ENCODE measurements around the gene BORCS5. TPM values are rescaled to one million over a fixed set of nuclear protein-coding genes. Genes with fewer than 3 reads are reported as not detected.

BORCS5 gene
- total and polyA plus RNA-seq, 12 donors = 3.6 to 30.1 (median 10.6) TPM

- H3K27me3 ChIP-seq = no peaks in the 10 kb centered on the region
- no peaks in the 10 kb centered on the region for H3K9me3 ChIP-seq (replicated peaks in 1 of 3)
- 90 to 96% (median 93%) methylated on average over 4 of the region's 4 CpGs for WGBS, 4 donors
- peaks cover 0 to 24% of the 10 kb centered on the region in 2 donors for H3K36me3 ChIP-seq (replicated peaks in 1 of 2)
- no peaks in the 10 kb centered on the region for H3K4me1 ChIP-seq (replicated peaks in 1 of 2)
- H3K27ac ChIP-seq = no peak overlapping the region
- H3K4me3 ChIP-seq = no peak overlapping the region
- intact Hi-C loops (cut with DNase I) = no loop called here
- no peak for DNase-seq
- no peak for TF ChIP-seq CTCF (IDR thresholded peaks at IDR 0.05)
- TF ChIP-seq POLR2A (IDR thresholded peaks at IDR 0.05) = no peak
These were observed 116.3 kb downstream of the BORCS5 start for GRCh38 chr12:12473223-12473622.

GRCh38 chr12:12474471-12474928, 117.6 kb downstream of the BORCS5 start:
- H3K27me3 ChIP-seq = no peaks in the 10 kb centered on the region
- no peaks in the 10 kb centered on the region for H3K9me3 ChIP-seq (replicated peaks in 1 of 3)
- H3K4me1 ChIP-seq (replicated peaks in 1 of 2) = no peaks in the 10 kb centered on the region
- 82 to 87% (median 84%) methylated on average over 4 to 8 of the region's 8 CpGs for WGBS, 4 donors
- no peak overlapping the region for H3K4me3 ChIP-seq
- H3K27ac ChIP-seq = peak overlapping the region in 2 of 5 donors; percentile 9 to 64
- intact Hi-C loops (cut with DNase I) = no loop called here
- H3K36me3 ChIP-seq (replicated peaks in 1 of 2) = peaks cover 0 to 32% of the 10 kb centered on the region in 2 donors
- DNase-seq = no peak
- no peak for TF ChIP-seq POLR2A (IDR thresholded peaks at IDR 0.05)
- no peak for TF ChIP-seq CTCF (IDR thresholded peaks at IDR 0.05)

- no peaks in the 10 kb centered on the region for H3K27me3 ChIP-seq
- no peaks in the 10 kb centered on the region for H3K4me1 ChIP-seq (replicated peaks in 1 of 2)
- no peaks in the 10 kb centered on the region for H3K9me3 ChIP-seq (replicated peaks in 1 of 3)
- intact Hi-C loops (cut with DNase I) = no loop called here
- TF ChIP-seq POLR2A (IDR thresholded peaks at IDR 0.05) = no peak
- no peak for TF ChIP-seq CTCF (IDR thresholded peaks at IDR 0.05)
- H3K4me3 ChIP-seq = no peak overlapping the region
- WGBS, 4 donors = 83 to 87% (median 85%) methylated on average over 15 of the region's 15 CpGs
- DNase-seq = no peak
- H3K27ac ChIP-seq = peak overlapping the region in 2 of 5 donors; percentile 47 to 64
- H3K36me3 ChIP-seq (replicated peaks in 1 of 2) = peaks cover 0 to 38% of the 10 kb centered on the region in 2 donors
These were observed 118.3 kb downstream of the BORCS5 start for GRCh38 chr12:12474931-12475795.

GRCh38 chr12:12476857-12477531, 120.1 kb downstream of the BORCS5 start:
- TF ChIP-seq POLR2A (IDR thresholded peaks at IDR 0.05) (no peak), CTCF (IDR thresholded peaks at IDR 0.05) (no peak)
- Histone ChIP-seq H3K27me3 (no peaks in the 10 kb centered on the region), H3K36me3 (replicated peaks in 1 of 2) (peaks cover 0 to 46% of the 10 kb centered on the region in 2 donors), H3K4me1 (replicated peaks in 1 of 2) (no peaks in the 10 kb centered on the region), H3K27ac (no peak overlapping the region), H3K4me3 (no peak overlapping the region), H3K9me3 (replicated peaks in 1 of 3) (no peaks in the 10 kb centered on the region)
- 90 to 96% (median 95%) methylated on average over 21 of the region's 21 CpGs for whole genome bisulfite sequencing, 4 donors
- intact Hi-C loops (cut with DNase I) = no loop called here
- no peak for DNase-seq
